Mesenchymal stem cell (in vitro differentiated cells and primary cell): Measurements from ENCODE around the gene KIF23.

Experiments
- DNase-seq: peaks from one replicate; pipeline ENCODE4 v3.0.0-alpha.2; 2013
- H2AFZ ChIP-seq: one replicate; pipeline ENCODE4 v1.6.1; 2013; ENCODE audit warnings: low read depth, mild to moderate bottlenecking, control low read depth, inconsistent platforms, low read length, moderate library complexity
- H2AK5ac ChIP-seq: 2 replicates; pipeline ENCODE4 v1.6.1; 2013; ENCODE audit warnings: low read length, moderate library complexity, mild to moderate bottlenecking, inconsistent platforms; ENCODE audit not compliant: severe bottlenecking
- H2BK120ac ChIP-seq: one replicate; pipeline ENCODE4 v1.6.1; 2013; ENCODE audit warnings: low read depth, mild to moderate bottlenecking, inconsistent platforms, low read length, moderate library complexity
- H2BK12ac ChIP-seq, 2 experiments: one replicate each; pipeline ENCODE4 v1.6.1; 2013; ENCODE audit warnings: inconsistent platforms in 2 of 2, low read length in 2 of 2, mild to moderate bottlenecking in 2 of 2, moderate library complexity in 2 of 2, control low read depth in 1 of 2
- H2BK15ac ChIP-seq: one replicate; pipeline ENCODE4 v1.6.1; 2013; ENCODE audit warnings: mild to moderate bottlenecking, low read depth, inconsistent platforms; ENCODE audit not compliant: poor library complexity, severe bottlenecking
- H2BK5ac ChIP-seq: 2 replicates; pipeline ENCODE4 v1.6.1; 2013; ENCODE audit warnings: low read depth, mild to moderate bottlenecking, low read length, control low read depth, inconsistent platforms; ENCODE audit not compliant: poor library complexity, severe bottlenecking
- H3K14ac ChIP-seq, 2 experiments: one replicate each; pipeline ENCODE4 v1.6.1; 2013; ENCODE audit warnings: inconsistent platforms in 2 of 2, low read length in 2 of 2, control low read depth in 1 of 2, mild to moderate bottlenecking in 1 of 2, moderate library complexity in 1 of 2
- H3K18ac ChIP-seq, 2 experiments: one replicate each; pipeline ENCODE4 v1.6.1; 2013; ENCODE audit warnings: inconsistent platforms in 2 of 2, low read length in 2 of 2, control low read depth in 1 of 2, low read depth in 1 of 2, mild to moderate bottlenecking in 1 of 2
- H3K23ac ChIP-seq, 2 experiments: one replicate each; pipeline ENCODE4 v1.6.1; 2013; ENCODE audit warnings: inconsistent platforms in 2 of 2, low read length in 2 of 2, mild to moderate bottlenecking in 2 of 2, moderate library complexity in 2 of 2, control low read depth in 1 of 2
- H3K27ac ChIP-seq: 2 replicates; pipeline ENCODE4 v1.5.1; 2013; ENCODE audit warnings: mild to moderate bottlenecking, moderate library complexity, low read length, control low read depth, inconsistent platforms; ENCODE audit not compliant: poor library complexity, severe bottlenecking
- H3K27me3 ChIP-seq, 2 experiments: 2 replicates each; pipeline versions ENCODE4 v1.6.1 to v1.7.0; 2013; ENCODE audit warnings: low read length in 2 of 2, mild to moderate bottlenecking in 2 of 2, moderate library complexity in 2 of 2, control low read depth in 1 of 2, inconsistent platforms in 1 of 2; ENCODE audit not compliant: control insufficient read depth in 1 of 2, insufficient read depth in 1 of 2
- H3K36me3 ChIP-seq, 2 experiments: 2 replicates each; pipeline versions ENCODE4 v1.6.1 to v1.7.0; 2013; ENCODE audit warnings: low read length in 2 of 2, control low read depth in 1 of 2, inconsistent platforms in 1 of 2, low read depth in 1 of 2, mild to moderate bottlenecking in 1 of 2; ENCODE audit not compliant: insufficient read depth in 2 of 2, control insufficient read depth in 1 of 2
- H3K4ac ChIP-seq, 2 experiments: one replicate each; pipeline ENCODE4 v1.6.1; 2013; ENCODE audit warnings: inconsistent platforms in 2 of 2, low read length in 2 of 2, mild to moderate bottlenecking in 2 of 2, moderate library complexity in 2 of 2, control low read depth in 1 of 2, low read depth in 1 of 2
- H3K4me1 ChIP-seq: 2 replicates; pipeline ENCODE4 v1.6.1; 2013; ENCODE audit warnings: low read depth, low read length, control low read depth; ENCODE audit not compliant: control insufficient read depth, insufficient read depth
- H3K4me2 ChIP-seq: 2 replicates; pipeline ENCODE4 v1.6.1; 2013; ENCODE audit warnings: low read length, mild to moderate bottlenecking, inconsistent platforms; ENCODE audit not compliant: poor library complexity, severe bottlenecking
- H3K4me3 ChIP-seq, 2 experiments: 2 replicates each; pipeline versions ENCODE4 v1.5.1 to v1.7.0; 2013; ENCODE audit warnings: low read length in 2 of 2, mild to moderate bottlenecking in 2 of 2, control low read depth in 1 of 2, low read depth in 1 of 2; ENCODE audit not compliant: insufficient read depth in 1 of 2
- H3K79me1 ChIP-seq: replicated peaks from 2 replicates; pipeline ENCODE4 v1.6.1; 2013; ENCODE audit warnings: mild to moderate bottlenecking, control low read depth, low read length, inconsistent platforms; ENCODE audit not compliant: poor library complexity, severe bottlenecking
- H3K9ac ChIP-seq: 2 replicates; pipeline ENCODE4 v1.7.0; 2013; ENCODE audit warnings: mild to moderate bottlenecking, low read length, moderate library complexity
- H3K9me3 ChIP-seq: 2 replicates; pipeline ENCODE4 v1.7.0; 2013; ENCODE audit warnings: mild to moderate bottlenecking, low read length; ENCODE audit not compliant: control insufficient read depth
- H4K8ac ChIP-seq: one replicate; pipeline ENCODE4 v1.6.1; 2013; ENCODE audit warnings: inconsistent platforms, mild to moderate bottlenecking, low read length, moderate library complexity
- H4K91ac ChIP-seq: one replicate; pipeline ENCODE4 v1.6.1; 2013; ENCODE audit warnings: mild to moderate bottlenecking, low read length, inconsistent platforms
- WGBS: methylation state at CpG from one replicate; pipeline ENCODE4 v1.1.7; 2013; ENCODE audit warnings: mixed read lengths; 5-methylcytosine and 5-hydroxymethylcytosine counted together

The KIF23 gene

DNA sequence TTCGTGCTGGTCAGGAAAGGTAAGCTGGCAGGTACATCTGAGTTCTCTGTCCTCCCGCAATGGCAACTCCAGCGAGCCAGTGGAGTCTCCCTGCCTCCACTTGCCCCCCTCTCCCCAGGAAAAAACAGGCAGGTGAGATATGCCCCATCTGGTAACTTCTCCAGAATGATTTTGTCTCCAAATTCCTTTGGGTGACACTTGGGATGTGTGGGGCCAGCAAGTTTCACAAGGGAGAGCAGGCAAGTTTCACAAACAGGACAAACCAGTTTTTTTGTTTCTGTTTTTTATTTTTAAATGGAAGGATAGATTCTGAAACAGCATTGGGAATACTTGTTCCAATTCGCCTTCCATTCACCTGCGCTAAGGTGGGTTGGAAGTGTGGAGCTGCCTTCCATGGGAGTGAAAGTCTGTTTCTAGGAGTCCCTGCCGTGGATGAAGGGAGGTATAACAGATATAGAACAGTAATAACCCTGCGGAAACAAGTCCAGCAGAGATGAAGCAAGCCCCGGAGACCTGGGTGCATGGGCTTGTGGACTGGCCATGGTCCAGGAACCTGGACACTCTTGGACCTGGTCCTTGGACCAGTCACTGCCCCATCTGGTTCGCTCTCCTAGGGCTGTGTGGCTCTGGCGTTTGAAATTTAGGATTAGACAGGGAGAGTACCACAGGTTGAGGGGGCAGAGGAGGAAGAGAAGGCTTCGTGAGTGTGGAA lies 22.9 kb upstream of the KIF23 start:
- no peak overlapping the region for H2BK120ac ChIP-seq
- no peak overlapping the region for H4K91ac ChIP-seq
- no peaks in the 10 kb centered on the region for H3K36me3 ChIP-seq
- H3K4me1 ChIP-seq: peaks cover 12% of the 10 kb centered on the region
- H3K4me2 ChIP-seq: no peak overlapping the region
- no peaks in the 10 kb centered on the region for H3K27me3 ChIP-seq
- H2AFZ ChIP-seq: no peak overlapping the region
- H2BK12ac ChIP-seq: no peak overlapping the region
- no peak overlapping the region for H3K9ac ChIP-seq
- H4K8ac ChIP-seq: no peak overlapping the region
- no peak overlapping the region for H2BK5ac ChIP-seq
- no peak overlapping the region for H3K23ac ChIP-seq
- no peak overlapping the region for H3K4me3 ChIP-seq
- no peak overlapping the region for H3K18ac ChIP-seq
- H2AK5ac ChIP-seq: no peak overlapping the region
- H3K4ac ChIP-seq: no peak overlapping the region
- no peak overlapping the region for H3K27ac ChIP-seq
- no peaks in the 10 kb centered on the region for H3K79me1 ChIP-seq
- no peaks in the 10 kb centered on the region for H3K9me3 ChIP-seq
- H2BK15ac ChIP-seq: peak overlapping the region; percentile 9
- DNase-seq: no peak
- 96% methylated on average over 11 of the region's 11 CpGs for WGBS
- H3K14ac ChIP-seq: no peak overlapping the region

DNA sequence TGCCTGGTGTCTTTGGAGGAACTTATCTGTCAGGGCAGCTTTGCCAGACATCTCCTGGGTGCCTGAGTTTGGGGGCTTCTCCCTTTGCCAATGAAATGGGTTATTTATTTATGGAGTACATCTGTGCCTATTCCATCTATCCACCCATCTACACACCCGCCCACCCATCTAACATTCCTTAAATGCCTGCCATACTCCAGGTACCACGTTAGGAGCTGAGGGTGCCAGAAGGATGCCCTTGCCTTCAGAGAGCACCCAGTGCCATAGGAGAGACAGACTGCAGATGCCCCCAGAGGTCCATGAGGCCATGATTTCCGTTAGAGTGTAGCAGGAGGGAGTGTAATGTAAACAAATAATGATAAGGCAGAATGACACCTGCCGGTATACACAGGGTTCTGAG lies 21.8 kb upstream of the KIF23 start:
- no peak overlapping the region for H3K23ac ChIP-seq
- no peak overlapping the region for H2BK15ac ChIP-seq
- H3K27me3 ChIP-seq: no peaks in the 10 kb centered on the region
- H2BK12ac ChIP-seq: no peak overlapping the region
- H2AK5ac ChIP-seq: no peak overlapping the region
- peaks cover 12% of the 10 kb centered on the region for H3K4me1 ChIP-seq
- no peak overlapping the region for H3K4me3 ChIP-seq
- no peak overlapping the region for H3K18ac ChIP-seq
- no peak overlapping the region for H2BK120ac ChIP-seq
- H3K36me3 ChIP-seq: peaks cover 0 to 2% of the 10 kb centered on the region in 2 experiments
- H3K4me2 ChIP-seq: no peak overlapping the region
- no peak overlapping the region for H3K4ac ChIP-seq
- no peak overlapping the region for H2BK5ac ChIP-seq
- no peaks in the 10 kb centered on the region for H3K79me1 ChIP-seq
- 85% methylated on average over 4 of the region's 4 CpGs for WGBS
- no peak overlapping the region for H2AFZ ChIP-seq
- no peak overlapping the region for H3K9ac ChIP-seq
- DNase-seq: no peak
- H4K91ac ChIP-seq: peak overlapping the region; percentile 35
- no peak overlapping the region for H3K27ac ChIP-seq
- no peaks in the 10 kb centered on the region for H3K9me3 ChIP-seq
- H4K8ac ChIP-seq: no peak overlapping the region
- H3K14ac ChIP-seq: no peak overlapping the region

DNA sequence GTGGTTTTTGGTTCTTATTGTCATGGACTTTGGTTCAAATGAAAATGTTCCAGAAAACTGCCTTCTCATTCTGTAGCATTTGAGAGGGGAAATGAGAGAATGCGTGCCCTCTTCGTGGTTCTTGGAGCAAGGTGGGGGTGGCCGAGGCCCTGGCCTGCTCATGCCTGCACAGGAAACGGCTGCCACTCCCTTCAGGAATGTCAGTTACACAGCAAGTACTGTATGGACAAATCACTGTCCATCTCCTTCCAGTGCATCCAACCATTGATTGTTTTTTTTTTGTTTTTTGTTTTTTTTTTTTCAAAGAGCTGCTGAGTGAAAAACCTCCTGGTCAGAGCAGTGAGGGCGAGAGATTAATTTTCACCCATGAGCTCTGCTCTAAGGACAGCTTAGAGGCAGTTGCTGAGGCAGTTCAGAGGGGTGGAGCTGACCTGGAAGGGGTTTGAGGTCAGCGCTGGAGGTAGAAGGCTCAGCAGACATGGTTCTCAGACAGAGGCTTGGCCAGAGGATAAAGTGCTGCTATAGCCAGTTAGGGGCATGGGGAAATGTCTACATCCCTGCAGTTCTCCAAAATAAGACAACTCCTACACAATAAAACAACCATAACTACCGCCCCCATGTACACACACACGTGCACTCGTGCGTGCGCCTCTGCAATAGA lies 20.2 kb upstream of the KIF23 start:
- H2BK5ac ChIP-seq: no peak overlapping the region
- H2BK12ac ChIP-seq: no peak overlapping the region
- no peaks in the 10 kb centered on the region for H3K27me3 ChIP-seq
- H2AK5ac ChIP-seq: no peak overlapping the region
- peak overlapping the region in 1 of 2 experiments; percentile 61 for H3K4me3 ChIP-seq
- H3K4ac ChIP-seq: no peak overlapping the region
- no peaks in the 10 kb centered on the region for H3K9me3 ChIP-seq
- no peak overlapping the region for H3K23ac ChIP-seq
- no peak for DNase-seq
- H3K27ac ChIP-seq: no peak overlapping the region
- H4K91ac ChIP-seq: no peak overlapping the region
- H3K79me1 ChIP-seq: no peaks in the 10 kb centered on the region
- 71% methylated on average over 11 of the region's 11 CpGs for WGBS
- no peak overlapping the region for H4K8ac ChIP-seq
- H3K4me1 ChIP-seq: peaks cover 15% of the 10 kb centered on the region
- H2AFZ ChIP-seq: peak overlapping the region; percentile 46
- no peak overlapping the region for H2BK120ac ChIP-seq
- H3K9ac ChIP-seq: peak overlapping the region; percentile 76
- H2BK15ac ChIP-seq: no peak overlapping the region
- H3K36me3 ChIP-seq: peaks cover 0 to 3% of the 10 kb centered on the region in 2 experiments
- no peak overlapping the region for H3K14ac ChIP-seq
- peak overlapping the region in 1 of 2 experiments; percentile 9 for H3K18ac ChIP-seq
- no peak overlapping the region for H3K4me2 ChIP-seq

DNA sequence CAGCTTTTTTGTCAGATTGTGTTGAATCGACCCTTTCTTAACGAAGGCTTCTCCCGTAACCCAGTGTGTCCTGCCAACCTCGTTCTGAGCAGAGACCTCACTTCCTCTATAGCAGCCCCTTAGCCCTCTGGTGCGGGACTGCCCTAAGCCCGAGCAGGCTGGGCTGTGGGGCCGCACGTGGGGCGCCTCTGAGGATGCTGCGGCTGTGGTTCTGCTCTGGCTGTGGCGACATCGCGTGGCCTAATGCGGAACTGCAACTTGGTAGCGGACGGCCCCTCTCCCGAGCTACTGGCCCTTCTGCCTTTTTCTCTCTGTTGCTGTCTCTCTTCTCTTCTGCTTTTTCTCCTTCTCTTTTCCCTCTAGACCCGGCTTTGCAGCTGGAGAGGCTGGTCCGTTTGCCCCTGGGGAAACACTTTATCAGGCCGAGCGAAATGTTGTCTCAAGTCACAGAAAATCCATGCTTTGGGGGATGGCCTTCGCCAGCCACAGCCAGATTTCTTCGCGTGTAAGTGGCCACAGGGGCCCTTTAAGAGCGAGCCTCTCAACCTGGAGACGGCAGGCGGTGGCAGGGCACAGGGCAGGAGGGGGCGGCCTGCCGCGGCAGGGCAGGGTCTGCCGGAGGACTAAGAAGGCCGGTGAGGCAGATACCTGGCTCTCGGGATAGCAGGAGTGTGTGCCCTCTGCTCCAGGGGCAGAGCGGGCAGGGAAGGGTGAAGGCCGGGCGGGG lies 19.4 kb upstream of the KIF23 start:
- peak overlapping the region; percentile 76 for H3K9ac ChIP-seq
- H2AK5ac ChIP-seq: no peak overlapping the region
- peak overlapping the region in 1 of 2 experiments; percentile 61 for H3K4me3 ChIP-seq
- no peak overlapping the region for H2BK120ac ChIP-seq
- no peak overlapping the region for H2BK15ac ChIP-seq
- peak; percentile 75 for DNase-seq
- H3K4me2 ChIP-seq: no peak overlapping the region
- peak overlapping the region in 1 of 2 experiments; percentile 4 for H3K4ac ChIP-seq
- peak overlapping the region; percentile 1 to 9 for H3K18ac ChIP-seq
- 32% methylated on average over 33 of the region's 36 CpGs for WGBS
- H2BK5ac ChIP-seq: no peak overlapping the region
- H3K36me3 ChIP-seq: peaks cover 0 to 3% of the 10 kb centered on the region in 2 experiments
- no peaks in the 10 kb centered on the region for H3K79me1 ChIP-seq
- H4K91ac ChIP-seq: no peak overlapping the region
- H3K4me1 ChIP-seq: peaks cover 15% of the 10 kb centered on the region
- H3K23ac ChIP-seq: no peak overlapping the region
- no peak overlapping the region for H3K27ac ChIP-seq
- peak overlapping the region in 1 of 2 experiments; percentile 24 for H2BK12ac ChIP-seq
- H3K27me3 ChIP-seq: no peaks in the 10 kb centered on the region
- peak overlapping the region; percentile 71 for H4K8ac ChIP-seq
- no peak overlapping the region for H3K14ac ChIP-seq
- H2AFZ ChIP-seq: no peak overlapping the region
- no peaks in the 10 kb centered on the region for H3K9me3 ChIP-seq
